OCI-LY1 (cell line): Measurements from ENCODE around the gene NUDT2.
"Not testable (repeated sequence)": the region's sequence is repeated elsewhere in the genome, so short reads cannot be mapped to it uniquely, and the experiment has no call there.

ENCODE experiments used
- H2AFZ ChIP-seq: fragments of 200-600 bp; sonication (generic), shearing (Covaris generic); 2 replicates; pipeline ENCODE4 v1.6.0; 2014; ENCODE audit warnings: antibody characterized with exemption, mild to moderate bottlenecking, low read length
- H3F3A ChIP-seq: fragments of 200-600 bp; sonication (generic), shearing (Covaris generic); 2 replicates; pipeline ENCODE4 v1.6.0; 2014; ENCODE audit warnings: mild to moderate bottlenecking, antibody characterized with exemption, low read length, moderate library complexity; ENCODE audit not compliant: insufficient read depth
- H3K27ac ChIP-seq: fragments of 200-600 bp; sonication (generic); 2 replicates; pipeline ENCODE4 v1.5.1; 2014; ENCODE audit warnings: low read length, mixed run types, mild to moderate bottlenecking, low read depth; ENCODE audit not compliant: poor library complexity, severe bottlenecking
- H3K27me3 ChIP-seq: fragments of 200-600 bp; sonication (generic); 2 replicates; pipeline ENCODE4 v1.6.0; 2014; ENCODE audit warnings: antibody characterized with exemption, mild to moderate bottlenecking, low read length, moderate library complexity; ENCODE audit not compliant: insufficient read depth
- H3K36me3 ChIP-seq: fragments of 200-600 bp; sonication (generic); 2 replicates; pipeline ENCODE4 v1.6.1; 2014; ENCODE audit warnings: mild to moderate bottlenecking, antibody characterized with exemption, low read length, moderate library complexity, mixed read lengths; ENCODE audit not compliant: insufficient read depth
- H3K4me1 ChIP-seq: fragments of 200-600 bp; sonication (generic); 2 replicates; pipeline ENCODE4 v1.5.1; 2014; ENCODE audit warnings: mild to moderate bottlenecking, low read length, moderate library complexity; ENCODE audit not compliant: insufficient read depth, severe bottlenecking
- H3K4me2 ChIP-seq: fragments of 200-600 bp; sonication (generic), shearing (Covaris generic); 2 replicates; pipeline ENCODE4 v1.6.1; 2014; ENCODE audit warnings: low read length
- H3K4me3 ChIP-seq: fragments of 200-600 bp; sonication (generic); 2 replicates; pipeline ENCODE4 v1.5.1; 2014; ENCODE audit warnings: low read length, low read depth, mild to moderate bottlenecking, mixed read lengths; ENCODE audit not compliant: poor library complexity, severe bottlenecking
- H3K79me2 ChIP-seq: fragments of 200-600 bp; shearing (Covaris generic); 2 replicates; pipeline ENCODE4 v1.6.1; 2016; ENCODE audit warnings: mixed run types, low read length, mixed read lengths; ENCODE audit not compliant: insufficient read depth
- H3K9ac ChIP-seq: fragments of 200-600 bp; sonication (generic), shearing (Covaris generic); 2 replicates; pipeline ENCODE4 v1.6.1; 2014; ENCODE audit warnings: mild to moderate bottlenecking, low read length, mixed read lengths
- H3K9me2 ChIP-seq: fragments of 200-600 bp; sonication (generic), shearing (Covaris generic); 2 replicates; pipeline ENCODE4 v1.6.1; 2014; ENCODE audit warnings: low read depth, mild to moderate bottlenecking, low read length, mixed read lengths
- H3K9me3 ChIP-seq: fragments of 200-600 bp; shearing (Covaris generic); 2 replicates; pipeline ENCODE4 v1.6.1; 2014; ENCODE audit warnings: low read length, mixed read lengths
- H4K20me1 ChIP-seq: fragments of 200-600 bp; sonication (generic), shearing (Covaris generic); 2 replicates; pipeline ENCODE4 v1.6.0; 2016; ENCODE audit warnings: mild to moderate bottlenecking, low read length; ENCODE audit not compliant: insufficient read depth
- CTCF ChIP-seq: fragments of 200-600 bp; sonication (generic), shearing (Covaris generic); IDR thresholded peaks from 2 replicates; pipeline ENCODE4 v1.5.1; 2017; ENCODE audit warnings: mild to moderate bottlenecking, antibody characterized with exemption, low read length, moderate library complexity, mixed read lengths
- EZH2 ChIP-seq: fragments of 200-600 bp; sonication (generic), shearing (Covaris generic); IDR thresholded peaks from 2 replicates; pipeline ENCODE4 v1.8.0; 2017; ENCODE audit warnings: borderline replicate concordance, mixed run types, mild to moderate bottlenecking, antibody characterized with exemption, low read length, moderate library complexity, mixed read lengths

The NUDT2 gene

GRCh38 chr9:34363619-34364351 is 34.4 kb downstream of the NUDT2 start:
- Histone ChIP-seq H2AFZ (no peak overlapping the region), H3F3A (no peaks in the 10 kb centered on the region), H3K9me3 (no peaks in the 10 kb centered on the region), H3K4me3 (no peak overlapping the region), H3K36me3 (peaks cover 4% of the 10 kb centered on the region), H3K4me2 (no peak overlapping the region), H3K9me2 (no peaks in the 10 kb centered on the region), H3K4me1 (no peaks in the 10 kb centered on the region), H3K9ac (no peak overlapping the region), H3K27me3 (no peaks in the 10 kb centered on the region), H4K20me1 (no peaks in the 10 kb centered on the region), H3K27ac (no peak overlapping the region), H3K79me2 (no peaks in the 10 kb centered on the region)
- no peak for TF ChIP-seq CTCF
- TF ChIP-seq EZH2: no peak

GRCh38 chr9:34365282-34365681 is 35.9 kb downstream of the NUDT2 start:
- Histone ChIP-seq H3K27ac (no peak overlapping the region), H3K9me3 (no peaks in the 10 kb centered on the region), H4K20me1 (no peaks in the 10 kb centered on the region), H3K9me2 (no peaks in the 10 kb centered on the region), H3F3A (no peaks in the 10 kb centered on the region), H3K27me3 (no peaks in the 10 kb centered on the region), H3K4me1 (no peaks in the 10 kb centered on the region), H3K9ac (no peak overlapping the region), H3K79me2 (no peaks in the 10 kb centered on the region), H3K4me3 (no peak overlapping the region), H3K36me3 (peaks cover 11% of the 10 kb centered on the region), H2AFZ (no peak overlapping the region), H3K4me2 (no peak overlapping the region)
- TF ChIP-seq EZH2 (no peak), CTCF (no peak)

GRCh38 chr9:34366365-34366764 is 37.0 kb downstream of the NUDT2 start:
- TF ChIP-seq EZH2 (no peak), CTCF (no peak)
- no peak overlapping the region for H3K4me2 ChIP-seq
- no peaks in the 10 kb centered on the region for H3K9me2 ChIP-seq
- no peaks in the 10 kb centered on the region for H3K79me2 ChIP-seq
- H3K27ac ChIP-seq: no peak overlapping the region
- H3K4me3 ChIP-seq: no peak overlapping the region
- H3K9ac ChIP-seq: no peak overlapping the region
- peaks cover 22% of the 10 kb centered on the region for H3K36me3 ChIP-seq
- no peaks in the 10 kb centered on the region for H3F3A ChIP-seq
- no peaks in the 10 kb centered on the region for H4K20me1 ChIP-seq
- no peaks in the 10 kb centered on the region for H3K27me3 ChIP-seq
- H2AFZ ChIP-seq: no peak overlapping the region
- H3K4me1 ChIP-seq: no peaks in the 10 kb centered on the region
- no peaks in the 10 kb centered on the region for H3K9me3 ChIP-seq

GRCh38 chr9:34367751-34368410 is 38.5 kb downstream of the NUDT2 start:
- H3K79me2 ChIP-seq, H4K20me1 ChIP-seq, H3K27me3 ChIP-seq, H3K4me1 ChIP-seq, H2AFZ ChIP-seq, H3K9me2 ChIP-seq, H3K27ac ChIP-seq, H3K9ac ChIP-seq, H3K4me2 ChIP-seq, H3F3A ChIP-seq, H3K9me3 ChIP-seq, H3K4me3 ChIP-seq: not testable (repeated sequence)
- peaks cover 33% of the 10 kb centered on the region for H3K36me3 ChIP-seq

- H3K4me1 ChIP-seq, H3K9ac ChIP-seq, H3K79me2 ChIP-seq, H3K27me3 ChIP-seq, H2AFZ ChIP-seq, H3K27ac ChIP-seq, H3F3A ChIP-seq, H4K20me1 ChIP-seq, H3K9me3 ChIP-seq, H3K9me2 ChIP-seq, H3K4me3 ChIP-seq, H3K4me2 ChIP-seq: not testable (repeated sequence)
- peaks cover 33% of the 10 kb centered on the region for H3K36me3 ChIP-seq
Measured at GRCh38 chr9:34368796-34369195, 39.4 kb downstream of the NUDT2 start.
